ENCODE data around the gene BCL2L15.
A peak's percentile ranks its signal among the peaks of the same experiment; 100 is the strongest.
"Not testable (repeated sequence)": the region's sequence is repeated elsewhere in the genome, so short reads cannot be mapped to it uniquely, and the experiment has no call there.

The BCL2L15 gene

DNA sequence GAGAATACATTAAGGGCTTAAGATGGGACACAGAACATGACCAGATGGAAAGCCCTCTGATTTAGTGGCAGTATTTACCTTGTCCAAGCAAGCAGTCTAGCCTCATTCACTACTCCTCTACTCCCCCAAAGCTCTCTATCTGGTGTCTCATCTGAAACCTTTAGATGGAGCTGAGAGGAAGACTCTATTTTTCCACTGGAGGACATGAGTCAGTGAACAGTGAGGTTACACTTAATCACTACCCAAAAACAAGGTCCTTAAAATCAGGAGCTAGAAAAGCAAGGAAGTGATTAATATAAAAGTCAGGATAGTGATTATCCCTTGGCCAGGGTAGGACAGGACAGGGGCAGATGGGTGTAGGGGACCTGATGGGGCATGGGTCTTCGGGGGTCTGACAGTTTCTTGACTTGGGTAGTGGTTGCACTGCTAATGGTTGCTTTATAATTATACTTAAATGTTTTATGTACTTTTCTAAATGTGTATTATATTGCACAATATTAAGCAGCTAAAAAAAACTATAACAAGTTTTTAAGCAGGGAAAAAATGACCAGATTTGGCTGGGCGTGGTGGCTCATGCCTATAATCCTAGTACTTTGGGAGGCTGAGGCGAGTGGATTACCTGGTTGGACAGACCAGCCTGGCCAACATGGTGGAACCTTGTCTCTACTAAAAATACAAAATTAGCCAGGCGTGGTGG lies 18.8 kb downstream of the BCL2L15 start:
- DNase-seq: no peak

DNA sequence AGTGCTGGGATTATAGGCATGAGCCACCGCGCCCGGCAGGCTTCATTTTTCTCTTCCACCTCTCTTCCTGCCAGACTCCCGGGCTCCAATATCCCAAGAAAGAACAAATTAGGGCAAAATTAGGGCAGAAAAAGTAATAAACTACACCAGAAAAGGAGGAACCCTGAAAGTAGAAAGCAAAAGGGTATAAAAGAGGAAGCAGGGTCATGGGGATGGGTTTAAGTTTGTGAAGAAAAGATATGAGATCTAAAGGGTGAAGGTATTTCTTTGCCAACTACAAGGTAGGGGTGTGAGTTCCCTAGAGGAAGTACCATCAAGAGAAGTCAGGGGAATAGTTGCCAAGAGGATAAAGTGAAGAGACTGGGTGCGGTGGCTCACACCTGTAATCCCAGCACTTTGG lies 25.7 kb downstream of the BCL2L15 start:
- peak in 1 of 2 experiments; percentile 27 for DNase-seq

GRCh38 chr1:113860891-113861290 lies 26.5 kb downstream of the BCL2L15 start:
- DNase-seq: no peak

GRCh38 chr1:113859478-113860175 lies 27.8 kb downstream of the BCL2L15 start:
- peak; percentile 66 to 81 for DNase-seq

- DNase-seq: no peak
Observed at GRCh38 chr1:113858982-113859381, 28.4 kb downstream of the BCL2L15 start.

- DNase-seq: no peak
Observed at GRCh38 chr1:113858418-113858817, 29.0 kb downstream of the BCL2L15 start.

- DNase-seq: peak; percentile 32 to 58
Observed at GRCh38 chr1:113857776-113858175, 29.6 kb downstream of the BCL2L15 start.

DNA sequence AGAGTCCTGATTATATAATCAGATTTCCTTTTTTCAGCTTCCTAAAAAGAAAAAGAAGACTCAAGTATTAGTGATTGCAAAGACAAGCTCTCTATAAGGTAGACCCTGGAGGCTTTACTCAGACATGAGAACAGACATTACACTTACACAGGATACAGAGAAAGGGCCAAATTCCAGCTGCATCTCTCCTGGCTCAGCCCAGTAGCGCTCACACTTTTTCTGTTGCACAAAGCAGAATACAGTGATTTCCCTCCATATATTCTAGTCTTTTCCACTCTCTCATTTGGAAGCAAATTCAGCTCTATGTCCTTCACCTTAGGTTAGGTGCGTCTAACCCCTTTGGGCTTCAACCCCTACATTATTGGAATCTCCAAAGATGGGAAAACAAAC lies 31.0 kb downstream of the BCL2L15 start:
- no peak for DNase-seq

- no peak for DNase-seq
Observed at GRCh38 chr1:113855630-113856400, 31.6 kb downstream of the BCL2L15 start.

GRCh38 chr1:113854234-113854633 lies 33.1 kb downstream of the BCL2L15 start:
- no peak for DNase-seq

DNA sequence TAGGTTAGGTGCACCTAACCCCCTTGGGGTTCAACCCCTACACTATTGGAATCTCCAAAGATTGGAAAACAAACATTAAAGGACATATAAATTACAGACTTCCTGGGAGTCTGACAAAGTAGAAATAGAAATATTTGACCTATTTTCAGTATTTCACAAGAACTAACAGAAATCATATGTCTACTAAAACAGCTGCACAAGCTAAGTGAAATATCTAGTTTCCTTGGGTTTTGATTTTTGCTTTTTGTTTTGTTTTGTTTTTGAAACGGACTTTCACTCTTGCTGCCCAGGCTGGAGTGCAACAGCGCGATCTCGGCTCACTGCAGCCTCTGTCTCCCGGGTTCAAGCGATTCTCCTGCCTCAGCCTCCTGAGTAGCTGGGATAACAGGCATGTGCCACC lies 34.7 kb downstream of the BCL2L15 start:
- DNase-seq: not testable (repeated sequence)

GRCh38 chr1:113850127-113850796 lies 37.1 kb downstream of the BCL2L15 start:
- no peak for DNase-seq

- no peak for DNase-seq
Observed at GRCh38 chr1:113849072-113849471, 38.3 kb downstream of the BCL2L15 start.

DNA sequence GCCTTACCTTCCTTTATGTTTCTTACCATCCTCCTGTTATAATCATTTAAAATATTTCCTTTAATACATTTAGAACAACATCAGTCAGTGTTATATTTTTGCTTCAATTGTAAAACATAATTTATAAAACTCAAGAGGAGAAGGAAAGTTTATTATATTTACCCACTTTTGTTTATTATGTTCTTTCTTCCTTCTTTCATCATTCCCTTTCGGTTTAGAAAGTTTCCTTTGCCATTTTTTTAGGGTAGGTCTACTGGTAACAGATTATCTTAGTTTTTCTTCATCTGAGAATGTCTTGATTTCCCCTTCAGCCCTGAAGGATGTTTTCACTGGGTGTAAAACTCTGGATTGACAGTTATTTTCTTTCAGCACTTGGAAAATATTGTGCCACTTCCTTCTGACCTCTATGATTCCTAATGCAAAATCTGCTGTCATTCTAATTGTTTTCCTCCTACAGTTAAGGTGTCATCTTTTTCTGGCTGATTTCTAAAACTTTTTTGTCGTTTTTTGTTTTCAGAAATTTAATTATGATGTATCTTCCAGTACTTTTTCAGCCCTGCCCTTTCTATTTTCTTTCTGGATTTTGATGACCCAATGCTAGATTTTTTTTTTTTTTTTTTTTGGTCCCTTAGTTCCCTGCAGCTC lies 40.9 kb downstream of the BCL2L15 start:
- peak; percentile 15 to 35 for DNase-seq

DNA sequence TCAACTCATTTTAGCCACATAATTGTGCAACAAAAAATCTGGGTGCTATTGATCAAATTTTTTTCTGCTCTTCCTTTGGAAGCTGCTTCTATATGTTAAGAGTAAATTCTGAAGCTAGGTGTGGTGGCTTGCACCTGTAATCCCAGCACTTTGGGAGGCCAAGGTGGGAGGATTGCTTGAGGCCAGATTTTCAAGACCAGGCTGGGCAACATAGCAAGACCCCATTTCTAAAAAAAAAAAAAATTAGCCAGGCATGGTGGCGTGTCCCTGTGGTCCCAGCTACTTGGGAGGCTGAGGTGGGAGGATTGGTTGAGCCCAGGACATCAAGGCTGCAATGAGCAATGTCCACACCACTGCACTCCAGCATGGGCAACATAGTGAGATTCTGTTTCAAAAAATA lies 50.8 kb downstream of the BCL2L15 start:
- DNase-seq: no peak

- peak; percentile 45 to 59 for DNase-seq
Observed at GRCh38 chr1:113835686-113836290, 51.6 kb downstream of the BCL2L15 start.

DNA sequence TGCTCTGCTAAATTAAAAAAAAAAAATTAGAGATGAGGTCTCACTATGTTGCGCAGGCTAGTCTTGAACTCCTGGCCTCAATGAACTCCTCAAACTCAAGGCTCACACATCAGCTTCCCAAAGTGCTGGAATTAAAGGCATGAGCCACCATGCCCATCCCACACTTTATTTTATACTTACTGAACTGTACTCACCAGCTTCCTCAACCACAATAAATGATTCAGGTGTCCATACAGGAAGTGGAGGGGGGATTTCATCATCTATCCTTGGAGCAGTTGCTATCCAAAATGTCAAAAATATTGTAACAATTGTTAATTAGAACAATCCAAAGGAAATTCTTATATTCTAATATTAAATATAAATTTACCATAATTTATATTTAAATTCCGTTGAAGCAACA lies 52.7 kb downstream of the BCL2L15 start:
- DNase-seq: no peak
